ENCODE measurements around the gene USP3.
"Not testable (repeated sequence)": the region's sequence is repeated elsewhere in the genome, so short reads cannot be mapped to it uniquely, and the experiment has no call there.

The USP3 gene

DNA sequence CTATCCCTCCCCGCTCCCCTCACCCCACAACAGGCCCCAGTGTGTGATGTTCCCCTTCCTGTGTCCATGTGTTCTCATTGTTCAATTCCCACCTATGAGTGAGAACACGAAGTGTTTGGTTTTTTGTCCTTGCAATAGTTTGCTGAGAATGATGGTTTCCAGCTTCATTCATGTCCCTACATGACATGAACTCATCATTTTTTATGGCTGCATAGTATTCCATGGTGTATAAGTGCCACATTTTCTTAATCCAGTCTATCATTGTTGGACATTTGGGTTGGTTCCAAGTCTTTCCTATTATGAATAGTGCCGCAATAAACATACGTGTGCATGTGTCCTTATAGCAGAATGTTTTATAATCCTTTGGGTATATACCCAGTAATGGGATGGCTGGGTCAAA is 112.8 kb downstream of the USP3 start:
- H3K27ac ChIP-seq (ENCODE audit: low read depth, low read length, severe bottlenecking); H3K4me3 ChIP-seq (ENCODE audit: extremely low read depth, insufficient read depth, low read length, poor library complexity, severe bottlenecking); H3K4me1 ChIP-seq (ENCODE audit: control insufficient read depth, insufficient read depth, low read length, poor library complexity, severe bottlenecking); H3K9me3 ChIP-seq (ENCODE audit: control insufficient read depth, low read length): not testable (repeated sequence)
- H3K36me3 ChIP-seq (ENCODE audit: control insufficient read depth, insufficient read depth, low read length) = peaks cover 38% of the 10 kb centered on the region
- WGBS, 2 experiments (ENCODE audit: insufficient coverage in 2 of 2) = 90% methylated on average over 2 of the region's 4 CpGs; no CpG with 5 or more reads in 1 of the 2 experiments

DNA sequence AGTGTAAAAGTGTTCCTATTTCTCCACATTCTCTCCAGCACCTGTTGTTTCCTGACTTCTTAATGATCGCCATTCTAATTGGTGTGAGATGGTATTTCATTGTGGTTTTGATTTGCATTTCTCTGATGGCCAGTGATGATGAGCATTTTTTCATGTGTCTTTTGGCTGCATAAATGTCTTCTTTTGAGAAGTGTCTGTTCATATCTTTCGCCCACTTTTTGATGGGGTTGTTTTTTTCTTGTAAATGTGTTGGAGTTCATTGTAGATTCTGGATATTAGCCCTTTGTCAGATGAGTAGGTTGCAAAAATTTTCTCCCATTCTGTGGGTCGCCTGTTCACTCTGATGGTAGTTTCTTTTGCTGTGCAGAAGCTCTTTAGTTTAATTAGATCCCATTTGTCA is 113.2 kb downstream of the USP3 start:
- not testable (repeated sequence) for H3K4me3 ChIP-seq (ENCODE audit: extremely low read depth, insufficient read depth, low read length, poor library complexity, severe bottlenecking); H3K27ac ChIP-seq (ENCODE audit: low read depth, low read length, severe bottlenecking); H3K4me1 ChIP-seq (ENCODE audit: control insufficient read depth, insufficient read depth, low read length, poor library complexity, severe bottlenecking); H3K9me3 ChIP-seq (ENCODE audit: control insufficient read depth, low read length)
- WGBS, 2 experiments (ENCODE audit: insufficient coverage in 2 of 2) = no CpG with 5 or more reads among the region's 3 CpGs
- H3K36me3 ChIP-seq (ENCODE audit: control insufficient read depth, insufficient read depth, low read length) = peaks cover 38% of the 10 kb centered on the region

- H3K4me3 ChIP-seq (ENCODE audit: extremely low read depth, insufficient read depth, low read length, poor library complexity, severe bottlenecking); H3K27ac ChIP-seq (ENCODE audit: low read depth, low read length, severe bottlenecking); H3K9me3 ChIP-seq (ENCODE audit: control insufficient read depth, low read length); H3K4me1 ChIP-seq (ENCODE audit: control insufficient read depth, insufficient read depth, low read length, poor library complexity, severe bottlenecking): not testable (repeated sequence)
- H3K36me3 ChIP-seq (ENCODE audit: control insufficient read depth, insufficient read depth, low read length) = peaks cover 46% of the 10 kb centered on the region
- WGBS, 2 experiments (ENCODE audit: insufficient coverage in 2 of 2) = no CpG with 5 or more reads among the region's 2 CpGs
Observed at GRCh38 chr15:63620760-63621159, 116.4 kb downstream of the USP3 start.

- Histone ChIP-seq H3K27ac (ENCODE audit: low read depth, low read length, severe bottlenecking) (no peak overlapping the region), H3K4me3 (ENCODE audit: extremely low read depth, insufficient read depth, low read length, poor library complexity, severe bottlenecking) (no peak overlapping the region), H3K9me3 (ENCODE audit: control insufficient read depth, low read length) (no peaks in the 10 kb centered on the region), H3K4me1 (ENCODE audit: control insufficient read depth, insufficient read depth, low read length, poor library complexity, severe bottlenecking) (no peaks in the 10 kb centered on the region), H3K36me3 (ENCODE audit: control insufficient read depth, insufficient read depth, low read length) (peaks cover 66% of the 10 kb centered on the region)
- 97% methylated on average over 6 of the region's 8 CpGs for WGBS, 2 experiments (ENCODE audit: insufficient coverage in 2 of 2)
Observed at GRCh38 chr15:63623232-63623969, 119.0 kb downstream of the USP3 start.

GRCh38 chr15:63626955-63627354 is 122.6 kb downstream of the USP3 start:
- Histone ChIP-seq H3K9me3 (ENCODE audit: control insufficient read depth, low read length) (no peaks in the 10 kb centered on the region), H3K36me3 (ENCODE audit: control insufficient read depth, insufficient read depth, low read length) (peaks cover 98% of the 10 kb centered on the region), H3K4me3 (ENCODE audit: extremely low read depth, insufficient read depth, low read length, poor library complexity, severe bottlenecking) (no peak overlapping the region), H3K4me1 (ENCODE audit: control insufficient read depth, insufficient read depth, low read length, poor library complexity, severe bottlenecking) (no peaks in the 10 kb centered on the region), H3K27ac (ENCODE audit: low read depth, low read length, severe bottlenecking) (no peak overlapping the region)
- WGBS, 2 experiments (ENCODE audit: insufficient coverage in 2 of 2) = 91 to 100% methylated on average over 1 of the region's 1 CpG

GRCh38 chr15:63628123-63628822 is 123.9 kb downstream of the USP3 start:
- no peaks in the 10 kb centered on the region for H3K4me1 ChIP-seq (ENCODE audit: control insufficient read depth, insufficient read depth, low read length, poor library complexity, severe bottlenecking)
- no peaks in the 10 kb centered on the region for H3K9me3 ChIP-seq (ENCODE audit: control insufficient read depth, low read length)
- H3K27ac ChIP-seq (ENCODE audit: low read depth, low read length, severe bottlenecking) = no peak overlapping the region
- 85 to 97% methylated on average over 7 to 8 of the region's 13 CpGs for WGBS, 2 experiments (ENCODE audit: insufficient coverage in 2 of 2)
- H3K4me3 ChIP-seq (ENCODE audit: extremely low read depth, insufficient read depth, low read length, poor library complexity, severe bottlenecking) = no peak overlapping the region
- peaks cover 96% of the 10 kb centered on the region for H3K36me3 ChIP-seq (ENCODE audit: control insufficient read depth, insufficient read depth, low read length)

DNA sequence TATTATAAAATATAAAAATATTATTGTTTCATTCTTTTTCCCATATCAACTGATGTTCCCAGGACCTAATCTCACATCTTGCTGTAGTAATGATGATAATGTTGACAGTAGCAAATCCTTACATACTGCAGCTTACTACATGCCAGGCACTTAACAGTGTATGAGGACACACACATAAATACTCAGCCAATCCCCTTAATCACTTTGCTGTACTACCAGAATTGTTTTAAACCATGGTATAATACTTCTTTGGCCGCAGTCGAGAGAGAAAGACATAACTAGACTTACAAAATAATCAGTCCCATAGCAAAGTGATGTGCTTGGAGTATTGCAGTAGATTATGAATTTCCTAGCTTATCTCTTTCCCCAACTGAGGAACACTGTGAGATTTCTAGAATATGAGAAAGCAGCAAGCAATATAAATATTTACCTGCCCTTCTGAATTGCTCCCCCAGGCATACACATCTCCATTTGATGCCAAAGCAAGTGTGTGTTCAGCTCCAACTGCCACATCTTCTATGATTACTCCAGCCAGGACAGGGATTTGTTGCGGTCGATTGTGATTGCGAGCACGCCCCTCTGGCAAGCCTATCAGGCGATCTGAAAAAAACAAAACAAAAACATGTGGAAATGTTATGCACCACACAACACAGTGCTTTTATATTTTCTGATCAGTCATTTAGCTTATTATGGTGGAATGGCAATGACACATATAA is 125.8 kb downstream of the USP3 start:
- WGBS, 2 experiments (ENCODE audit: insufficient coverage in 2 of 2) = 100% methylated on average over 3 to 4 of the region's 7 CpGs
- H3K9me3 ChIP-seq (ENCODE audit: control insufficient read depth, low read length) = no peaks in the 10 kb centered on the region
- H3K27ac ChIP-seq (ENCODE audit: low read depth, low read length, severe bottlenecking) = no peak overlapping the region
- H3K4me3 ChIP-seq (ENCODE audit: extremely low read depth, insufficient read depth, low read length, poor library complexity, severe bottlenecking) = no peak overlapping the region
- H3K36me3 ChIP-seq (ENCODE audit: control insufficient read depth, insufficient read depth, low read length) = peaks cover 92% of the 10 kb centered on the region
- no peaks in the 10 kb centered on the region for H3K4me1 ChIP-seq (ENCODE audit: control insufficient read depth, insufficient read depth, low read length, poor library complexity, severe bottlenecking)

- H3K9me3 ChIP-seq (ENCODE audit: control insufficient read depth, low read length) = no peaks in the 10 kb centered on the region
- no peak overlapping the region for H3K27ac ChIP-seq (ENCODE audit: low read depth, low read length, severe bottlenecking)
- H3K4me1 ChIP-seq (ENCODE audit: control insufficient read depth, insufficient read depth, low read length, poor library complexity, severe bottlenecking) = no peaks in the 10 kb centered on the region
- WGBS, 2 experiments (ENCODE audit: insufficient coverage in 2 of 2) = no CpG with 5 or more reads among the region's 2 CpGs
- H3K36me3 ChIP-seq (ENCODE audit: control insufficient read depth, insufficient read depth, low read length) = peaks cover 81% of the 10 kb centered on the region
- no peak overlapping the region for H3K4me3 ChIP-seq (ENCODE audit: extremely low read depth, insufficient read depth, low read length, poor library complexity, severe bottlenecking)
Observed at GRCh38 chr15:63633312-63633711, 128.9 kb downstream of the USP3 start.

GRCh38 chr15:63634154-63634553 is 129.8 kb downstream of the USP3 start:
- WGBS, 2 experiments (ENCODE audit: insufficient coverage in 2 of 2) = no CpG with 5 or more reads among the region's 1 CpG
- no peaks in the 10 kb centered on the region for H3K9me3 ChIP-seq (ENCODE audit: control insufficient read depth, low read length)
- H3K36me3 ChIP-seq (ENCODE audit: control insufficient read depth, insufficient read depth, low read length) = peaks cover 77% of the 10 kb centered on the region
- H3K27ac ChIP-seq (ENCODE audit: low read depth, low read length, severe bottlenecking) = no peak overlapping the region
- no peaks in the 10 kb centered on the region for H3K4me1 ChIP-seq (ENCODE audit: control insufficient read depth, insufficient read depth, low read length, poor library complexity, severe bottlenecking)
- H3K4me3 ChIP-seq (ENCODE audit: extremely low read depth, insufficient read depth, low read length, poor library complexity, severe bottlenecking) = no peak overlapping the region

DNA sequence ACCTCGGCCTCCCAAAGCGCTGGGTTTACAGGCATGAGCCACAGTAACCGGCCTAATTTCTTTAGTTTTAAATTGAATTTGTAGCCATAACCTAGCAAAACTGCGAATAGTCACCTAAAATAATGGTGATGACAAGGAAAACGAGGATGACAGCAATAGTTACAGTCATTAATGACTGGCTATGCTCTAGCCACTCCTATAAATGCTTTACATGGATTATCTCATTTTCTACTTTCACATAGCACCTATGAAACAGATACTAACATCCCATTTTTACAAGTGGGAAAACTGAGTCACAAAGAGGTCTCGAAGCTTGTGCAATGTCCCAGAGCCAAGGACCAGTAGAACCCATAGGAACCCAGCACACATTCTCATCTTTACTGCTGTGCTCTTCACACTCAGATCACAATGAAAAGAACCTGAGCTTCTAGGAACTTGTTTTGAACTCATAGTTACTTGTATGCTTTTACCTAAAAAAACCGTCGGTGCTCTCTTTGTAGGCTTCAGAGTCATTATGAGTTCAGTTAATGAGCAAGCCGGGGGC is 132.2 kb downstream of the USP3 start:
- Histone ChIP-seq H3K9me3 (ENCODE audit: control insufficient read depth, low read length) (no peaks in the 10 kb centered on the region), H3K36me3 (ENCODE audit: control insufficient read depth, insufficient read depth, low read length) (peaks cover 73% of the 10 kb centered on the region), H3K27ac (ENCODE audit: low read depth, low read length, severe bottlenecking) (no peak overlapping the region), H3K4me1 (ENCODE audit: control insufficient read depth, insufficient read depth, low read length, poor library complexity, severe bottlenecking) (no peaks in the 10 kb centered on the region), H3K4me3 (ENCODE audit: extremely low read depth, insufficient read depth, low read length, poor library complexity, severe bottlenecking) (no peak overlapping the region)
- WGBS, 2 experiments (ENCODE audit: insufficient coverage in 2 of 2) = 98% methylated on average over 7 to 8 of the region's 9 CpGs
